HepG2 (cell line): ENCODE data around the gene SEC61A2. TPM values are rescaled to one million over a fixed set of nuclear protein-coding genes. Genes with fewer than 3 reads are reported as not detected.

ENCODE experiments used
- AGO2 ChIP-seq: fragments of 200-400 bp; formaldehyde crosslinking; optimal IDR thresholded peaks from 2 replicates; pipeline ENCODE3; 2017; ENCODE audit warnings: mild to moderate bottlenecking, low read depth, low read length, moderate library complexity
- FOXA3 ChIP-seq: IDR thresholded peaks from 2 replicates; pipeline ENCODE4 v1.6.1; 2016; ENCODE audit warnings: missing genetic modification reagents, missing compliant biosample characterization
- NCOR1 ChIP-seq: fragments of 200-600 bp; sonication (generic); IDR thresholded peaks from 2 replicates; pipeline ENCODE4 v1.7.0; 2017; ENCODE audit warnings: antibody characterized with exemption, low read length, borderline replicate concordance
- POGZ ChIP-seq: sonication (generic); formaldehyde crosslinking; IDR thresholded peaks from 2 replicates; pipeline ENCODE4 v1.4.0; 2020; ENCODE audit warnings: mild to moderate bottlenecking, missing genetic modification reagents
- RBAK ChIP-seq: sonication (generic); formaldehyde crosslinking; IDR thresholded peaks from 2 replicates; pipeline ENCODE4 v1.5.1; 2020; ENCODE audit warnings: mild to moderate bottlenecking, missing genetic modification reagents
- SOX6 ChIP-seq, 2 experiments: fragments of 450-650 bp in 1 of 2; sonication (generic) in 1 of 2; formaldehyde crosslinking in 1 of 2; IDR thresholded peaks; 2 replicates each; pipeline versions ENCODE4 v1.4.0 to v1.6.1; 2017 to 2020; ENCODE audit warnings: antibody characterized with exemption in 1 of 2, mild to moderate bottlenecking in 1 of 2, missing genetic modification reagents in 1 of 2
- polyA plus RNA-seq, 8 experiments: library from polyadenylated mRNA; depleted of rRNA in 3 of 8; stranded (reverse) in 7 of 8; unstranded in 1 of 8; fragments of >200 nt; fragmentation: Illumina TruSeq in 4 of 8; extraction: Trizol in 4 of 8; gene quantifications; 2 replicates each; pipeline versions ENCODE4 v1.2.1 to v1.2.3, GENCODE V29; 2011 to 2016; ENCODE audit warnings: low read depth in 4 of 8, missing spikeins in 1 of 8, mixed read lengths in 1 of 8; ENCODE audit not compliant: insufficient read depth in 1 of 8
- total RNA-seq, 5 experiments: library from RNA; depleted of rRNA; stranded (reverse); fragments of >200 nt; fragmentation: Illumina TruSeq; extraction: Trizol; gene quantifications; 2 replicates each; pipeline ENCODE4 v1.2.3, GENCODE V29; 2016; ENCODE audit warnings: low read depth in 1 of 5
- TF ChIP-seq, protein P1 (sequence below): sonication (generic); formaldehyde crosslinking; IDR thresholded peaks from 2 replicates; pipeline ENCODE4 v1.5.0; 2020; ENCODE audit warnings: mild to moderate bottlenecking, missing genetic modification reagents, borderline replicate concordance
- TF ChIP-seq, protein P2 (sequence below): sonication (generic); formaldehyde crosslinking; conservative IDR thresholded peaks from 2 replicates; pipeline ENCODE4 v1.4.0; 2020; ENCODE audit warnings: mild to moderate bottlenecking, missing genetic modification reagents, moderate library complexity
- TF ChIP-seq, protein P3 (sequence below): fragments of 450-650 bp; IDR thresholded peaks from 2 replicates; pipeline ENCODE4 v1.6.1; 2017; ENCODE audit warnings: mild to moderate bottlenecking

Gene SEC61A2
- total and polyA plus RNA-seq, 2 of the 13 experiments (the other 11 are each of a cell fraction or from before 2014, with no cell fraction given), result 5.5 to 7.4 TPM

DNA sequence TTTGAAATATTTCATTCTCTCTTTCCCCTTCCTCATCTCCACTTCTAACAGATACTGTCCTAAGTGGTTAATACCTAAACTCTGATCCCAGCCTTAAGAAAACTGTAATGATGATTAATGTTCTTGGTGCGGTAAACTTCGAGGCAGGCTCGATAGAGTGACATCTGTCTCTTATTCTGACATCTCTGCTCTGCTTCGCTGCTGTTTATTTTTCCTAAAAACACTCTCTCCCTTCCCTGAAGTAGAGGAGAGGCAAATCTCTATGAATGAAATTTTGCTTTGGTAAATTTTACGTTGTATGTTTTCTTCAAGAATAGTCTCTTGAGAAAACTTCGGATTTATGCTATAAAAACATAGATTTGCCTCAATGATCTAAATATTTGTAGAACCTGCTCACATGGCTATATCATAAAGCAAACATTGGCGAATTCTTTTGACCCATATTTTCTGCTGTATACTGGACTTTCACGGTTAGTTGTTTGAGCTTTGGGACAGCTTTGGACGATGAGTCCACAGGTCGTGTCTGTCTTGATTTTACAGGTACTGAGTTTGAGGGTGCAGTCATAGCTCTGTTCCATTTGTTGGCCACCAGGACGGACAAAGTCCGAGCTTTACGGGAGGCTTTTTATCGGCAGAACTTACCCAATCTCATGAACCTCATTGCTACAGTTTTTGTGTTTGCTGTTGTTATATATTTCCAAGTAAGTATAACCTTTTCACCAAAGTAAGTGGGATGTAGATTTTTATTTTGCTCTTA is 27.1 kb downstream of the SEC61A2 start (continued):
- TF ChIP-seq, protein P1, sequence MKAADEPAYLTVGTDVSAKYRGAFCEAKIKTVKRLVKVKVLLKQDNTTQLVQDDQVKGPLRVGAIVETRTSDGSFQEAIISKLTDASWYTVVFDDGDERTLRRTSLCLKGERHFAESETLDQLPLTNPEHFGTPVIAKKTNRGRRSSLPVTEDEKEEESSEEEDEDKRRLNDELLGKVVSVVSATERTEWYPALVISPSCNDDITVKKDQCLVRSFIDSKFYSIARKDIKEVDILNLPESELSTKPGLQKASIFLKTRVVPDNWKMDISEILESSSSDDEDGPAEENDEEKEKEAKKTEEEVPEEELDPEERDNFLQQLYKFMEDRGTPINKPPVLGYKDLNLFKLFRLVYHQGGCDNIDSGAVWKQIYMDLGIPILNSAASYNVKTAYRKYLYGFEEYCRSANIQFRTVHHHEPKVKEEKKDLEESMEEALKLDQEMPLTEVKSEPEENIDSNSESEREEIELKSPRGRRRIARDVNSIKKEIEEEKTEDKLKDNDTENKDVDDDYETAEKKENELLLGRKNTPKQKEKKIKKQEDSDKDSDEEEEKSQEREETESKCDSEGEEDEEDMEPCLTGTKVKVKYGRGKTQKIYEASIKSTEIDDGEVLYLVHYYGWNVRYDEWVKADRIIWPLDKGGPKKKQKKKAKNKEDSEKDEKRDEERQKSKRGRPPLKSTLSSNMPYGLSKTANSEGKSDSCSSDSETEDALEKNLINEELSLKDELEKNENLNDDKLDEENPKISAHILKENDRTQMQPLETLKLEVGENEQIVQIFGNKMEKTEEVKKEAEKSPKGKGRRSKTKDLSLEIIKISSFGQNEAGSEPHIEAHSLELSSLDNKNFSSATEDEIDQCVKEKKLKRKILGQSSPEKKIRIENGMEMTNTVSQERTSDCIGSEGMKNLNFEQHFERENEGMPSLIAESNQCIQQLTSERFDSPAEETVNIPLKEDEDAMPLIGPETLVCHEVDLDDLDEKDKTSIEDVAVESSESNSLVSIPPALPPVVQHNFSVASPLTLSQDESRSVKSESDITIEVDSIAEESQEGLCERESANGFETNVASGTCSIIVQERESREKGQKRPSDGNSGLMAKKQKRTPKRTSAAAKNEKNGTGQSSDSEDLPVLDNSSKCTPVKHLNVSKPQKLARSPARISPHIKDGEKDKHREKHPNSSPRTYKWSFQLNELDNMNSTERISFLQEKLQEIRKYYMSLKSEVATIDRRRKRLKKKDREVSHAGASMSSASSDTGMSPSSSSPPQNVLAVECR (CRISPR knock-in tag), result peak; percentile 20; the same call in 1 of the 2 replicates
- TF ChIP-seq FOXA3 (CRISPR knock-in tag), result 0 out of 2 replicates have a peak, but pooled peaks have one; percentile 24
- TF ChIP-seq AGO2, result no peak
- TF ChIP-seq SOX6 (IDR thresholded peaks at IDR 0.05), result no peak
- peak; percentile 42 for TF ChIP-seq SOX6 (CRISPR knock-in tag; IDR thresholded peaks at IDR 0.05)
- peak; percentile 78 for TF ChIP-seq NCOR1
- TF ChIP-seq RBAK (CRISPR knock-in tag), result no peak
- TF ChIP-seq POGZ (CRISPR knock-in tag), result peak; percentile 48; the same call in 1 of the 2 replicates
- TF ChIP-seq, protein P2, sequence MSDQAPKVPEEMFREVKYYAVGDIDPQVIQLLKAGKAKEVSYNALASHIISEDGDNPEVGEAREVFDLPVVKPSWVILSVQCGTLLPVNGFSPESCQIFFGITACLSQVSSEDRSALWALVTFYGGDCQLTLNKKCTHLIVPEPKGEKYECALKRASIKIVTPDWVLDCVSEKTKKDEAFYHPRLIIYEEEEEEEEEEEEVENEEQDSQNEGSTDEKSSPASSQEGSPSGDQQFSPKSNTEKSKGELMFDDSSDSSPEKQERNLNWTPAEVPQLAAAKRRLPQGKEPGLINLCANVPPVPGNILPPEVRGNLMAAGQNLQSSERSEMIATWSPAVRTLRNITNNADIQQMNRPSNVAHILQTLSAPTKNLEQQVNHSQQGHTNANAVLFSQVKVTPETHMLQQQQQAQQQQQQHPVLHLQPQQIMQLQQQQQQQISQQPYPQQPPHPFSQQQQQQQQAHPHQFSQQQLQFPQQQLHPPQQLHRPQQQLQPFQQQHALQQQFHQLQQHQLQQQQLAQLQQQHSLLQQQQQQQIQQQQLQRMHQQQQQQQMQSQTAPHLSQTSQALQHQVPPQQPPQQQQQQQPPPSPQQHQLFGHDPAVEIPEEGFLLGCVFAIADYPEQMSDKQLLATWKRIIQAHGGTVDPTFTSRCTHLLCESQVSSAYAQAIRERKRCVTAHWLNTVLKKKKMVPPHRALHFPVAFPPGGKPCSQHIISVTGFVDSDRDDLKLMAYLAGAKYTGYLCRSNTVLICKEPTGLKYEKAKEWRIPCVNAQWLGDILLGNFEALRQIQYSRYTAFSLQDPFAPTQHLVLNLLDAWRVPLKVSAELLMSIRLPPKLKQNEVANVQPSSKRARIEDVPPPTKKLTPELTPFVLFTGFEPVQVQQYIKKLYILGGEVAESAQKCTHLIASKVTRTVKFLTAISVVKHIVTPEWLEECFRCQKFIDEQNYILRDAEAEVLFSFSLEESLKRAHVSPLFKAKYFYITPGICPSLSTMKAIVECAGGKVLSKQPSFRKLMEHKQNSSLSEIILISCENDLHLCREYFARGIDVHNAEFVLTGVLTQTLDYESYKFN (CRISPR knock-in tag), result peak; percentile 88
- TF ChIP-seq, protein P3, sequence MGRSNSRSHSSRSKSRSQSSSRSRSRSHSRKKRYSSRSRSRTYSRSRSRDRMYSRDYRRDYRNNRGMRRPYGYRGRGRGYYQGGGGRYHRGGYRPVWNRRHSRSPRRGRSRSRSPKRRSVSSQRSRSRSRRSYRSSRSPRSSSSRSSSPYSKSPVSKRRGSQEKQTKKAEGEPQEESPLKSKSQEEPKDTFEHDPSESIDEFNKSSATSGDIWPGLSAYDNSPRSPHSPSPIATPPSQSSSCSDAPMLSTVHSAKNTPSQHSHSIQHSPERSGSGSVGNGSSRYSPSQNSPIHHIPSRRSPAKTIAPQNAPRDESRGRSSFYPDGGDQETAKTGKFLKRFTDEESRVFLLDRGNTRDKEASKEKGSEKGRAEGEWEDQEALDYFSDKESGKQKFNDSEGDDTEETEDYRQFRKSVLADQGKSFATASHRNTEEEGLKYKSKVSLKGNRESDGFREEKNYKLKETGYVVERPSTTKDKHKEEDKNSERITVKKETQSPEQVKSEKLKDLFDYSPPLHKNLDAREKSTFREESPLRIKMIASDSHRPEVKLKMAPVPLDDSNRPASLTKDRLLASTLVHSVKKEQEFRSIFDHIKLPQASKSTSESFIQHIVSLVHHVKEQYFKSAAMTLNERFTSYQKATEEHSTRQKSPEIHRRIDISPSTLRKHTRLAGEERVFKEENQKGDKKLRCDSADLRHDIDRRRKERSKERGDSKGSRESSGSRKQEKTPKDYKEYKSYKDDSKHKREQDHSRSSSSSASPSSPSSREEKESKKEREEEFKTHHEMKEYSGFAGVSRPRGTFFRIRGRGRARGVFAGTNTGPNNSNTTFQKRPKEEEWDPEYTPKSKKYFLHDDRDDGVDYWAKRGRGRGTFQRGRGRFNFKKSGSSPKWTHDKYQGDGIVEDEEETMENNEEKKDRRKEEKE, result no peak
